Trophoblast cell (in vitro differentiated cells and primary cell): ENCODE results near the gene KRTAP4-3.
"Not testable (repeated sequence)": the region's sequence is repeated elsewhere in the genome, so short reads cannot be mapped to it uniquely, and the experiment has no call there.

Experiments used
- DNase-seq, 2 donors: peaks; one replicate each; pipeline ENCODE4 v3.0.0-alpha.2; 2016
- H2AFZ ChIP-seq: 2 replicates; pipeline ENCODE4 v1.6.1; 2013; ENCODE audit warnings: low read length, moderate library complexity, mild to moderate bottlenecking; ENCODE audit not compliant: insufficient read depth, poor library complexity
- H2AK5ac ChIP-seq: 2 replicates; pipeline ENCODE4 v1.6.1; 2013; ENCODE audit warnings: mild to moderate bottlenecking, low read length
- H2BK120ac ChIP-seq: 2 replicates; pipeline ENCODE4 v1.6.1; 2013; ENCODE audit warnings: low read length, mild to moderate bottlenecking, moderate library complexity; ENCODE audit not compliant: insufficient read depth, poor library complexity
- H2BK12ac ChIP-seq: 2 replicates; pipeline ENCODE4 v1.6.1; 2013; ENCODE audit warnings: mild to moderate bottlenecking, low read length, moderate library complexity
- H2BK5ac ChIP-seq: 2 replicates; pipeline ENCODE4 v1.6.1; 2013; ENCODE audit warnings: low read length, low read depth, moderate library complexity, mild to moderate bottlenecking; ENCODE audit not compliant: poor library complexity
- H3K14ac ChIP-seq: 2 replicates; pipeline ENCODE4 v1.6.1; 2013; ENCODE audit warnings: mild to moderate bottlenecking, low read length
- H3K18ac ChIP-seq: 2 replicates; pipeline ENCODE4 v1.6.1; 2013; ENCODE audit warnings: mild to moderate bottlenecking, low read length
- H3K23ac ChIP-seq: 2 replicates; pipeline ENCODE4 v1.6.1; 2013; ENCODE audit warnings: low read length
- H3K27ac ChIP-seq: 2 replicates; pipeline ENCODE4 v1.5.1; 2013; ENCODE audit warnings: low read depth, mild to moderate bottlenecking, inconsistent platforms, low read length, moderate library complexity
- H3K27me3 ChIP-seq: 2 replicates; pipeline ENCODE4 v1.6.1; 2013; ENCODE audit warnings: inconsistent platforms, mild to moderate bottlenecking, low read length, moderate library complexity; ENCODE audit not compliant: insufficient read depth
- H3K36me3 ChIP-seq, 2 experiments: 1 replicate in 1 of 2; 2 replicates in 1 of 2; pipeline ENCODE4 v1.6.1; 2013; ENCODE audit warnings: low read length in 2 of 2, mild to moderate bottlenecking in 2 of 2, moderate library complexity in 1 of 2; ENCODE audit not compliant: insufficient read depth in 2 of 2, control insufficient read depth in 1 of 2
- H3K4ac ChIP-seq: 2 replicates; pipeline ENCODE4 v1.6.1; 2013; ENCODE audit warnings: low read depth, mild to moderate bottlenecking, low read length, moderate library complexity
- H3K4me1 ChIP-seq, 2 experiments: 1 replicate in 1 of 2; 2 replicates in 1 of 2; pipeline ENCODE4 v1.6.1; 2013; ENCODE audit warnings: low read length in 2 of 2, mild to moderate bottlenecking in 2 of 2, moderate library complexity in 1 of 2; ENCODE audit not compliant: insufficient read depth in 2 of 2, control insufficient read depth in 1 of 2
- H3K4me2 ChIP-seq: 2 replicates; pipeline ENCODE4 v1.6.1; 2013; ENCODE audit warnings: inconsistent platforms, mild to moderate bottlenecking, low read length, moderate library complexity
- H3K4me3 ChIP-seq: 2 replicates; pipeline ENCODE4 v1.5.1; 2013; ENCODE audit warnings: mild to moderate bottlenecking, low read depth, low read length, inconsistent platforms
- H3K79me1 ChIP-seq: one replicate; pipeline ENCODE4 v1.6.1; 2013; ENCODE audit warnings: low read length
- H3K79me2 ChIP-seq: 2 replicates; pipeline ENCODE4 v1.6.1; 2013; ENCODE audit warnings: low read length, mild to moderate bottlenecking; ENCODE audit not compliant: control insufficient read depth, insufficient read depth, poor library complexity
- H3K9ac ChIP-seq: 2 replicates; pipeline ENCODE4 v1.6.1; 2013; ENCODE audit warnings: mild to moderate bottlenecking, low read length
- H3K9me3 ChIP-seq: 2 replicates; pipeline ENCODE4 v1.6.1; 2013; ENCODE audit warnings: low read depth, mild to moderate bottlenecking, control low read depth, inconsistent platforms, low read length; ENCODE audit not compliant: insufficient read depth
- H4K12ac ChIP-seq: 2 replicates; pipeline ENCODE4 v1.6.1; 2013; ENCODE audit warnings: low read depth, mild to moderate bottlenecking, low read length, moderate library complexity
- H4K8ac ChIP-seq: 2 replicates; pipeline ENCODE4 v1.6.1; 2013; ENCODE audit warnings: low read depth, mild to moderate bottlenecking, low read length, moderate library complexity
- H4K91ac ChIP-seq: one replicate; pipeline ENCODE4 v1.6.1; 2013; ENCODE audit warnings: low read depth, mild to moderate bottlenecking, low read length, moderate library complexity
- WGBS: extraction: QIAGEN DNeasy Blood & Tissue Kit; methylation state at CpG from one replicate; pipeline ENCODE4 v1.1.7; 2013; ENCODE audit warnings: missing lambda C conversion rate; ENCODE audit not compliant: insufficient read length, insufficient coverage; ENCODE audit errors: extremely low coverage; 5-methylcytosine and 5-hydroxymethylcytosine counted together

KRTAP4-3 gene

DNA sequence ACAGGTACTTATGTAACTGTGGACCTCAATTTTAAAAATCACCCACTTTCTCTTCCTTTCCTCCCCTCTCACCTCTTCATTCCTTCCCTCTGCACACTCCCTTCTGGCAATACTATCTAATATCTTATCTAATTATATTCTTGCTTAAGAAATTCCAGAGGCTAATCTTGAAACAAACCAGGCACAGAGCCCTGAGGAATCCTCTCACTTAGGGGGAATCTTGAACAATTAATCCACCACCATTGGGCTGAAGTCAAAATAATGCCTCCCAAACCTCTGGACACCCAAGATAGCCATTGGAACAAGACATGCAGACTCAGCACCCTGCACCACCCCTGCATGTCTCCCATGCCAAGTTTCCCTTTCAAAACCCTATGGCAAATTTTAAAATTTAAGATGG, 26.7 kb downstream of the KRTAP4-3 start:
- H3K36me3 ChIP-seq: no peaks in the 10 kb centered on the region
- no peaks in the 10 kb centered on the region for H3K4me1 ChIP-seq
- no peak overlapping the region for H3K27ac ChIP-seq
- no peak overlapping the region for H2AFZ ChIP-seq
- no peak overlapping the region for H2BK12ac ChIP-seq
- no peak overlapping the region for H4K8ac ChIP-seq
- H3K79me1 ChIP-seq: no peaks in the 10 kb centered on the region
- H4K12ac ChIP-seq: no peak overlapping the region
- no peak overlapping the region for H2BK5ac ChIP-seq
- H2AK5ac ChIP-seq: no peak overlapping the region
- no peak overlapping the region for H2BK120ac ChIP-seq
- peaks cover 7% of the 10 kb centered on the region for H3K9me3 ChIP-seq
- no peak overlapping the region for H3K4me3 ChIP-seq
- H3K4ac ChIP-seq: no peak overlapping the region
- no peak overlapping the region for H3K23ac ChIP-seq
- peak in 1 of 2 donors; percentile 34 for DNase-seq
- no peaks in the 10 kb centered on the region for H3K27me3 ChIP-seq
- H3K79me2 ChIP-seq: no peaks in the 10 kb centered on the region
- no peak overlapping the region for H3K18ac ChIP-seq
- no peak overlapping the region for H3K14ac ChIP-seq
- H3K9ac ChIP-seq: no peak overlapping the region
- H4K91ac ChIP-seq: no peak overlapping the region
- H3K4me2 ChIP-seq: no peak overlapping the region

DNA sequence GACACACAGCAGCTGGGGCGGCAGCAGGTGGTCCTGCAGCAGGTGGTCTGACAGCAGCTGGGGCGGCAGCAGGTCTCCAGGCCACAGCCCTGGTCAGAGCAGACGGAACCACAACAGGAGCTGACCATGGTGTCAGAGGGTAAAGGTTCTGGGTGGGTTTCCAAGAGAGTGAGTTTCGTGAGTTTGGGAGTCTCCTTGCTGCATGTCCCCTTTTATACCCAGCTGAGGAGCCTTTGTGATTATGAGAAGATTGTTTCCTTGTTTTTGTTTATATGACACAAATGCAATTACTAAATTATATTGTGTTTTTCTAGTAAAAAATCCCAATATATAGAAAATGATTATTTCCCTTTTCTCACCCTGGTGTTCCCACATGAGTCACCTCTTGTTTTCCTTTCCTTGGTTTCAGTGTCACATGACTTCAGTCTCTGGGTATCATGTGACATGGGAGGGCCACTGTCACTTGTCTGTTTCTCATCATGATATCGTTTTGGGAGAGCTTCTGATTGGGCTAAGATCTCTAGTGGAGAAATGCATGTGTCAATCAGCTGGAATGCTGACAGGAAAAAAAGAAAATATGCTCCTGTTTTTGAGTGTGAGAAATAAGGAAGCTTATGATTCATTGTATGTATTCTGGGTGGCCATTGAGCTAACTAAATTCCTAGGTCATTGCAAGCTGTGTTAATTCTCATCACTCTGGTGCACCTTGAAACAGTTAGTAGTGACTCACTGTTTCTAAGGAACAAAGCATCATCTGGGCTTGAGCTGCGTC, 27.5 kb downstream of the KRTAP4-3 start, which contains the start of gene KRTAP4-6:
Gene KRTAP4-6, minus strand, starts transcription at position 185 of the 772 bp plus-strand sequence. Its CDS starts 57 bp downstream, at position 128.
- no peak within 1 kb of the TSS for H2BK12ac ChIP-seq
- no CpG with 5 or more reads among the region's 6 CpGs for WGBS
- no peak within 1 kb of the TSS for H3K27ac ChIP-seq
- no peak within 1 kb of the TSS for H3K4me2 ChIP-seq
- peak; percentile 73 to 90 for DNase-seq
- no peaks in the 10 kb centered on the region for H3K36me3 ChIP-seq
- H3K14ac ChIP-seq: no peak within 1 kb of the TSS
- no peak within 1 kb of the TSS for H3K23ac ChIP-seq
- no peak within 1 kb of the TSS for H2AK5ac ChIP-seq
- no peak within 1 kb of the TSS for H3K9ac ChIP-seq
- peaks cover 7% of the 10 kb centered on the region for H3K9me3 ChIP-seq
- H4K91ac ChIP-seq: no peak within 1 kb of the TSS
- no peaks in the 10 kb centered on the region for H3K27me3 ChIP-seq
- no peak within 1 kb of the TSS for H2AFZ ChIP-seq
- H4K12ac ChIP-seq: no peak within 1 kb of the TSS
- H3K4me1 ChIP-seq: no peaks in the 10 kb centered on the region
- no peak within 1 kb of the TSS for H3K4ac ChIP-seq
- H2BK120ac ChIP-seq: no peak within 1 kb of the TSS
- H4K8ac ChIP-seq: no peak within 1 kb of the TSS
- H2BK5ac ChIP-seq: no peak within 1 kb of the TSS
- H3K4me3 ChIP-seq: peak within 1 kb of the TSS; percentile 53
- H3K18ac ChIP-seq: no peak within 1 kb of the TSS
- H3K79me2 ChIP-seq: no peaks in the 10 kb centered on the region
- H3K79me1 ChIP-seq: no peaks in the 10 kb centered on the region

DNA sequence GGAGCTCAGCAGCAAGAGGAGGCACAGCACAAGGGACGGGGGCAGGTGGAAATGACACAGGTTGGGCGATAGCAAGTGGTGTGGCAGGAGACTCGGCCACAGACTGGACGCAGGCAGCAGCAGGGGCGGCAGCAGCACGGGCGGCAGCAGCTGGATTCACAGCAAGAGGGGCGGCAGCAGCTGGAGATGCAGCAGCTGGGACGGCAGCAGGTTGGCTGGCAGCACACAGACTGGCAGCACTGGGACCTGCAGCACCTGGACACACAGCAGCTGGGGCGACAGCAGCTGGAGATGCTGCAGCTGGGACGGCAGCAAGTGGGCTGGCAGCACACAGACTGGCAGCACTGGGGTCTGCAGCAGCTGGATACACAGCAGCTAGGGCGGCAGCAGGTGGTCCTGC, 28.2 kb downstream of the KRTAP4-3 start:
- H2BK120ac ChIP-seq, H3K9ac ChIP-seq, H3K14ac ChIP-seq, H3K79me1 ChIP-seq, H3K18ac ChIP-seq, H4K91ac ChIP-seq, H2AK5ac ChIP-seq, H3K27me3 ChIP-seq, H2BK5ac ChIP-seq, H3K27ac ChIP-seq, H4K8ac ChIP-seq, H2BK12ac ChIP-seq, DNase-seq, H3K4me2 ChIP-seq, H3K4ac ChIP-seq, H3K36me3 ChIP-seq, H2AFZ ChIP-seq, H3K9me3 ChIP-seq, H3K4me1 ChIP-seq, H4K12ac ChIP-seq, H3K23ac ChIP-seq, H3K79me2 ChIP-seq: not testable (repeated sequence)
- WGBS: no CpG with 5 or more reads among the region's 12 CpGs
- peak overlapping the region; percentile 53 for H3K4me3 ChIP-seq

DNA sequence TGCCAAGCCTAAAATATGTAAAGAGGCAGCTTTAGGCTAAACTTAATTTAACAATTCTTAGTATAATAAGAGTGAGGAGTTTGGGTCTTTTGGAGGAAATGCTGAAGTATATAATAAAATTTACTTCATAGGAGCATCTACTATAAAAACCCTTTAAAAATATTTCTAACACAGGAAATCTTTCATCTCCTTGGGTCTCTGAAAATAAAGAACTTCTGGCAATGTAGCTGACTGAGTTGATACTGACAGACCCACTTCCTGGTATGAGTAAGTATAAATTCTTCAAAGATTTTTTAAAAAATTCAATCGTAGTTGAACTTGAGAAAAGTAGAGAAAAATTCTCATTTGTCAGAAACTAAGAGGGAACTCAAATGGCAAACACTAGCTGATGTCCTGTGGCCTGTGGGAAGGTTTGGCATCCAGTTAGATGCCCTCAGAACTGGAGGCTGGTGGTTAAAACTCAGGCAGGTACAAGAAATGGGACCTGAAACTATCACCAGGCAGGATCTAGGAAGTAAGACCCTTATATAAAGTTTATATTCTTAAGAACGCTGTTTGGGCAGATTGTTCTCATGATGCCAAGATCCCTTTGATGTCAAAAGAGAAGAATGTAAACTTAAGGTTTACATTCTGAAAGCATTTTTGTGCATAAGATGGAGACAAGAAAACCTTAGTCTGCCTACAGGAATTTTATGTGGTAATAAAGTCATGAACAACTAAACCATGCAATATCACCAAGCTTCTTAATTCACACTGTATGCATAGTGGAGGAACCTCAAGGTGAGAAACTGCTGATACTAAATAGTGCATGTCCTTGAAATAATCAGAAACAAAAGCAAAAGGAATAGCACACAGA, 33.9 kb downstream of the KRTAP4-3 start:
- Histone ChIP-seq H3K4me2 (no peak overlapping the region), H4K91ac (no peak overlapping the region), H2AFZ (no peak overlapping the region), H4K8ac (no peak overlapping the region), H3K4me3 (no peak overlapping the region), H3K14ac (no peak overlapping the region), H3K9me3 (no peaks in the 10 kb centered on the region), H3K27ac (no peak overlapping the region), H3K9ac (no peak overlapping the region), H2BK5ac (no peak overlapping the region), H3K4ac (no peak overlapping the region), H2BK12ac (no peak overlapping the region), H4K12ac (no peak overlapping the region), H3K23ac (no peak overlapping the region), H2AK5ac (no peak overlapping the region), H3K27me3 (no peaks in the 10 kb centered on the region), H3K36me3 (no peaks in the 10 kb centered on the region), H3K79me1 (no peaks in the 10 kb centered on the region), H3K79me2 (no peaks in the 10 kb centered on the region), H3K18ac (no peak overlapping the region), H2BK120ac (no peak overlapping the region), H3K4me1 (no peaks in the 10 kb centered on the region)
- DNase-seq: no peak
- WGBS: no CpG with 5 or more reads among the region's 2 CpGs
